SK-N-SH (cell line): ENCODE measurements around the gene RAB3GAP2.

Experiments
- EP300 ChIP-seq, 2 experiments: IDR thresholded peaks; 2 replicates each; pipeline versions ENCODE4 v1.4.0 to v1.6.1; 2012; ENCODE audit warnings: borderline replicate concordance in 1 of 2, low read depth in 1 of 2, low read length in 1 of 2
- EZH2phosphoT487 ChIP-seq: fragments of 200-600 bp; sonication (generic); IDR thresholded peaks from 2 replicates; pipeline ENCODE4 v1.6.1; 2017; ENCODE audit warnings: low read depth, mixed run types, mild to moderate bottlenecking, antibody characterized with exemption, moderate library complexity, borderline replicate concordance
- GABPA ChIP-seq: IDR thresholded peaks from 2 replicates; pipeline ENCODE4 v1.4.0; 2012; ENCODE audit warnings: low read depth, mild to moderate bottlenecking
- JUND ChIP-seq: IDR thresholded peaks from 2 replicates; pipeline ENCODE4 v1.4.0; 2012
- NRF1 ChIP-seq: IDR thresholded peaks from 2 replicates; pipeline ENCODE4 v1.6.1; 2012; ENCODE audit warnings: low read depth, mild to moderate bottlenecking, low read length
- POLR2AphosphoS5 ChIP-seq: IDR thresholded peaks from 2 replicates; pipeline ENCODE4 v1.6.1; 2012; ENCODE audit warnings: low read depth, low read length
- RFX5 ChIP-seq: IDR thresholded peaks from 2 replicates; pipeline ENCODE4 v1.6.1; 2012; ENCODE audit warnings: mild to moderate bottlenecking, improper control_type of control experiment, low read length
- SIN3A ChIP-seq: IDR thresholded peaks from 2 replicates; pipeline ENCODE4 v1.6.1; 2012; ENCODE audit warnings: low read depth, mild to moderate bottlenecking, low read length, moderate library complexity, borderline replicate concordance
- SMC3 ChIP-seq: IDR thresholded peaks from 2 replicates; pipeline ENCODE4 v1.6.1; 2012; ENCODE audit warnings: low read depth, low read length, improper control_type of control experiment
- TF ChIP-seq, protein P1 (sequence below): IDR thresholded peaks from 2 replicates; pipeline ENCODE4 v1.4.0; 2012; ENCODE audit warnings: low read depth
- TF ChIP-seq, protein P2 (sequence below): fragments of 200-600 bp; sonication (generic); IDR thresholded peaks from 2 replicates; pipeline ENCODE4 v1.6.1; 2017; ENCODE audit warnings: antibody characterized with exemption, mild to moderate bottlenecking, moderate library complexity
- TF ChIP-seq, protein P3 (sequence below): fragments of 150-350 bp; IDR thresholded peaks from 2 replicates; pipeline ENCODE4 v1.6.1; 2017; ENCODE audit warnings: antibody characterized with exemption, low read length, low read depth, borderline replicate concordance
- TF ChIP-seq, protein P4 (sequence below): fragments of 150-350 bp; IDR thresholded peaks from 2 replicates; pipeline ENCODE4 v1.6.1; 2016; ENCODE audit warnings: mild to moderate bottlenecking, low read depth, low read length
- TF ChIP-seq, protein P5 (sequence below): IDR thresholded peaks from 2 replicates; pipeline ENCODE4 v1.6.1; 2012; ENCODE audit warnings: mild to moderate bottlenecking, low read depth, low read length, moderate library complexity

DNA sequence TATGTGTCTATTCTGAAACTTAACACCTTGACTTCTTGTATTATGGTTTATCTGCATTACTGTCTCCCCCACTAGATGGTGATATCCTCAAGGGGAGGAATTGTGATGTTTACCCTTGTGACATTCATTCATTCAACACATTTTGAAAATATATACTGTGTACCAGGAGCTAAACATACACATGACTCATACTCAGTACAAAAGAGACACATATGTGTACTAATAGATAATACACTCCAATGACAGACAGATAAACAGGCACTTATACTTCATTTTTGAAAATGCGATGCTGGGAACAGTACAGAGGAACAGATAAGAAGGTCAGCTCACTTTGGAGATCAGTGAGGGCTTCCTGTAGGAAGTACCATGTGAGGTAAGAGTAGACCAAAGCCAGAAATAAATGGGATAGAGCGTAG lies 8.9 kb upstream of the RAB3GAP2 start:
- TF ChIP-seq, protein P1, sequence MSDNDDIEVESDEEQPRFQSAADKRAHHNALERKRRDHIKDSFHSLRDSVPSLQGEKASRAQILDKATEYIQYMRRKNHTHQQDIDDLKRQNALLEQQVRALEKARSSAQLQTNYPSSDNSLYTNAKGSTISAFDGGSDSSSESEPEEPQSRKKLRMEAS: no peak
- TF ChIP-seq, protein P2, sequence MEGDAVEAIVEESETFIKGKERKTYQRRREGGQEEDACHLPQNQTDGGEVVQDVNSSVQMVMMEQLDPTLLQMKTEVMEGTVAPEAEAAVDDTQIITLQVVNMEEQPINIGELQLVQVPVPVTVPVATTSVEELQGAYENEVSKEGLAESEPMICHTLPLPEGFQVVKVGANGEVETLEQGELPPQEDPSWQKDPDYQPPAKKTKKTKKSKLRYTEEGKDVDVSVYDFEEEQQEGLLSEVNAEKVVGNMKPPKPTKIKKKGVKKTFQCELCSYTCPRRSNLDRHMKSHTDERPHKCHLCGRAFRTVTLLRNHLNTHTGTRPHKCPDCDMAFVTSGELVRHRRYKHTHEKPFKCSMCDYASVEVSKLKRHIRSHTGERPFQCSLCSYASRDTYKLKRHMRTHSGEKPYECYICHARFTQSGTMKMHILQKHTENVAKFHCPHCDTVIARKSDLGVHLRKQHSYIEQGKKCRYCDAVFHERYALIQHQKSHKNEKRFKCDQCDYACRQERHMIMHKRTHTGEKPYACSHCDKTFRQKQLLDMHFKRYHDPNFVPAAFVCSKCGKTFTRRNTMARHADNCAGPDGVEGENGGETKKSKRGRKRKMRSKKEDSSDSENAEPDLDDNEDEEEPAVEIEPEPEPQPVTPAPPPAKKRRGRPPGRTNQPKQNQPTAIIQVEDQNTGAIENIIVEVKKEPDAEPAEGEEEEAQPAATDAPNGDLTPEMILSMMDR: peak; percentile 83
- no peak for TF ChIP-seq NRF1
- TF ChIP-seq EZH2phosphoT487: no peak
- TF ChIP-seq POLR2AphosphoS5: no peak
- no peak for TF ChIP-seq RFX5
- TF ChIP-seq, protein P3, sequence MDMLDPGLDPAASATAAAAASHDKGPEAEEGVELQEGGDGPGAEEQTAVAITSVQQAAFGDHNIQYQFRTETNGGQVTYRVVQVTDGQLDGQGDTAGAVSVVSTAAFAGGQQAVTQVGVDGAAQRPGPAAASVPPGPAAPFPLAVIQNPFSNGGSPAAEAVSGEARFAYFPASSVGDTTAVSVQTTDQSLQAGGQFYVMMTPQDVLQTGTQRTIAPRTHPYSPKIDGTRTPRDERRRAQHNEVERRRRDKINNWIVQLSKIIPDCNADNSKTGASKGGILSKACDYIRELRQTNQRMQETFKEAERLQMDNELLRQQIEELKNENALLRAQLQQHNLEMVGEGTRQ: no peak
- TF ChIP-seq, protein P4, sequence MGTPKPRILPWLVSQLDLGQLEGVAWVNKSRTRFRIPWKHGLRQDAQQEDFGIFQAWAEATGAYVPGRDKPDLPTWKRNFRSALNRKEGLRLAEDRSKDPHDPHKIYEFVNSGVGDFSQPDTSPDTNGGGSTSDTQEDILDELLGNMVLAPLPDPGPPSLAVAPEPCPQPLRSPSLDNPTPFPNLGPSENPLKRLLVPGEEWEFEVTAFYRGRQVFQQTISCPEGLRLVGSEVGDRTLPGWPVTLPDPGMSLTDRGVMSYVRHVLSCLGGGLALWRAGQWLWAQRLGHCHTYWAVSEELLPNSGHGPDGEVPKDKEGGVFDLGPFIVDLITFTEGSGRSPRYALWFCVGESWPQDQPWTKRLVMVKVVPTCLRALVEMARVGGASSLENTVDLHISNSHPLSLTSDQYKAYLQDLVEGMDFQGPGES: no peak
- TF ChIP-seq EP300 (IDR thresholded peaks at IDR 0.05; ENCODE audit: borderline replicate concordance in 1 of 2, low read depth in 1 of 2, low read length in 1 of 2): no peak
- TF ChIP-seq SMC3: peak; percentile 57
- TF ChIP-seq, protein P5, sequence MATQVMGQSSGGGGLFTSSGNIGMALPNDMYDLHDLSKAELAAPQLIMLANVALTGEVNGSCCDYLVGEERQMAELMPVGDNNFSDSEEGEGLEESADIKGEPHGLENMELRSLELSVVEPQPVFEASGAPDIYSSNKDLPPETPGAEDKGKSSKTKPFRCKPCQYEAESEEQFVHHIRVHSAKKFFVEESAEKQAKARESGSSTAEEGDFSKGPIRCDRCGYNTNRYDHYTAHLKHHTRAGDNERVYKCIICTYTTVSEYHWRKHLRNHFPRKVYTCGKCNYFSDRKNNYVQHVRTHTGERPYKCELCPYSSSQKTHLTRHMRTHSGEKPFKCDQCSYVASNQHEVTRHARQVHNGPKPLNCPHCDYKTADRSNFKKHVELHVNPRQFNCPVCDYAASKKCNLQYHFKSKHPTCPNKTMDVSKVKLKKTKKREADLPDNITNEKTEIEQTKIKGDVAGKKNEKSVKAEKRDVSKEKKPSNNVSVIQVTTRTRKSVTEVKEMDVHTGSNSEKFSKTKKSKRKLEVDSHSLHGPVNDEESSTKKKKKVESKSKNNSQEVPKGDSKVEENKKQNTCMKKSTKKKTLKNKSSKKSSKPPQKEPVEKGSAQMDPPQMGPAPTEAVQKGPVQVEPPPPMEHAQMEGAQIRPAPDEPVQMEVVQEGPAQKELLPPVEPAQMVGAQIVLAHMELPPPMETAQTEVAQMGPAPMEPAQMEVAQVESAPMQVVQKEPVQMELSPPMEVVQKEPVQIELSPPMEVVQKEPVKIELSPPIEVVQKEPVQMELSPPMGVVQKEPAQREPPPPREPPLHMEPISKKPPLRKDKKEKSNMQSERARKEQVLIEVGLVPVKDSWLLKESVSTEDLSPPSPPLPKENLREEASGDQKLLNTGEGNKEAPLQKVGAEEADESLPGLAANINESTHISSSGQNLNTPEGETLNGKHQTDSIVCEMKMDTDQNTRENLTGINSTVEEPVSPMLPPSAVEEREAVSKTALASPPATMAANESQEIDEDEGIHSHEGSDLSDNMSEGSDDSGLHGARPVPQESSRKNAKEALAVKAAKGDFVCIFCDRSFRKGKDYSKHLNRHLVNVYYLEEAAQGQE: no peak
- no peak for TF ChIP-seq JUND
- no peak for TF ChIP-seq SIN3A
- TF ChIP-seq GABPA: no peak
